Mesendoderm (in vitro differentiated cells): ENCODE results near the gene OXNAD1. TPM values are rescaled to one million over a fixed set of nuclear protein-coding genes. Genes with fewer than 3 reads are reported as not detected.

Experiments
- DNase-seq: peaks from one replicate; pipeline ENCODE4 v3.0.0; 2013
- H2AK5ac ChIP-seq: 2 replicates; pipeline ENCODE4 v1.6.1; 2013; ENCODE audit warnings: low read length, inconsistent platforms
- H2BK120ac ChIP-seq: 2 replicates; pipeline ENCODE4 v1.6.1; 2013; ENCODE audit warnings: low read depth, mild to moderate bottlenecking, low read length, moderate library complexity, mixed read lengths
- H2BK15ac ChIP-seq: replicated peaks from 2 replicates; pipeline ENCODE4 v1.6.1; 2013; ENCODE audit warnings: low read depth, mild to moderate bottlenecking, moderate library complexity
- H2BK5ac ChIP-seq: 2 replicates; pipeline ENCODE4 v1.6.1; 2013; ENCODE audit warnings: low read length, inconsistent platforms
- H3K18ac ChIP-seq: 2 replicates; pipeline ENCODE4 v1.6.1; 2013; ENCODE audit warnings: mild to moderate bottlenecking, low read length, mixed read lengths
- H3K23ac ChIP-seq: one replicate; pipeline ENCODE4 v1.6.1; 2013; ENCODE audit warnings: low read length
- H3K27ac ChIP-seq: 2 replicates; pipeline ENCODE4 v1.5.1; 2013; ENCODE audit warnings: low read depth, mild to moderate bottlenecking, inconsistent platforms, low read length, moderate library complexity
- H3K27me3 ChIP-seq: 2 replicates; pipeline ENCODE4 v1.6.1; 2013; ENCODE audit warnings: low read length, control low read depth, mild to moderate bottlenecking, inconsistent platforms; ENCODE audit not compliant: insufficient read depth, poor library complexity
- H3K36me3 ChIP-seq: 2 replicates; pipeline ENCODE4 v1.6.1; 2013; ENCODE audit warnings: low read length, inconsistent platforms; ENCODE audit not compliant: control insufficient read depth, insufficient read depth
- H3K4ac ChIP-seq: one replicate; pipeline ENCODE4 v1.6.1; 2013; ENCODE audit warnings: low read depth, mild to moderate bottlenecking, low read length, moderate library complexity
- H3K4me1 ChIP-seq: 2 replicates; pipeline ENCODE4 v1.6.1; 2013; ENCODE audit warnings: low read depth, low read length, inconsistent platforms; ENCODE audit not compliant: control insufficient read depth
- H3K4me2 ChIP-seq: 2 replicates; pipeline ENCODE4 v1.6.1; 2013; ENCODE audit warnings: low read length
- H3K4me3 ChIP-seq: 2 replicates; pipeline ENCODE4 v1.5.1; 2013; ENCODE audit warnings: mild to moderate bottlenecking, low read length
- H3K56ac ChIP-seq: one replicate; pipeline ENCODE4 v1.6.1; 2013; ENCODE audit warnings: low read length
- H3K79me1 ChIP-seq: 2 replicates; pipeline ENCODE4 v1.6.1; 2013; ENCODE audit warnings: low read length, inconsistent platforms
- H3K79me2 ChIP-seq: 2 replicates; pipeline ENCODE4 v1.6.1; 2013; ENCODE audit warnings: mild to moderate bottlenecking, low read length; ENCODE audit not compliant: control insufficient read depth, insufficient read depth
- H3K9ac ChIP-seq: 2 replicates; pipeline ENCODE4 v1.6.1; 2013; ENCODE audit warnings: low read length, inconsistent platforms
- H4K5ac ChIP-seq: one replicate; pipeline ENCODE4 v1.6.1; 2013; ENCODE audit warnings: low read length
- H4K8ac ChIP-seq: one replicate; pipeline ENCODE4 v1.6.1; 2013; ENCODE audit warnings: low read depth, mild to moderate bottlenecking, control low read depth, low read length, moderate library complexity
- WGBS: extraction: QIAGEN DNeasy Blood & Tissue Kit; methylation state at CpG from one replicate; pipeline ENCODE4 v1.1.7; 2013; ENCODE audit warnings: low lambda C conversion rate, missing lambda C conversion rate; ENCODE audit not compliant: insufficient coverage; ENCODE audit errors: extremely low coverage; 5-methylcytosine and 5-hydroxymethylcytosine counted together
- polyA plus RNA-seq, 2 experiments: library from polyadenylated mRNA; stranded (reverse); fragments of 200-250 nt; gene quantifications; one replicate each; pipeline ENCODE4 v1.2.3, GENCODE V29; 2013

The OXNAD1 gene, protein sequence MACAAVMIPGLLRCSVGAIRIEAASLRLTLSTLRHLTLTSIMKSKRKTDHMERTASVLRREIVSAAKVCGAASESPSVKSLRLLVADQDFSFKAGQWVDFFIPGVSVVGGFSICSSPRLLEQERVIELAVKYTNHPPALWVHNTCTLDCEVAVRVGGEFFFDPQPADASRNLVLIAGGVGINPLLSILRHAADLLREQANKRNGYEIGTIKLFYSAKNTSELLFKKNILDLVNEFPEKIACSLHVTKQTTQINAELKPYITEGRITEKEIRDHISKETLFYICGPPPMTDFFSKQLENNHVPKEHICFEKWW
- polyA plus RNA-seq (2013, experiment 1 of 2), result 13.8 TPM
- polyA plus RNA-seq (2013, experiment 2 of 2), result 13.2 TPM

GRCh38 chr3:16264708-16265454 is at the start of gene OXNAD1, which contains the start of gene DPH3:
Gene OXNAD1, plus strand, starts transcription at chr3:16265212. Its CDS starts 5,741 bp downstream, at chr3:16270953.
Gene DPH3, minus strand, starts transcription at chr3:16264943. Its CDS starts 67 bp downstream, at chr3:16264876.
- Histone ChIP-seq H2AK5ac (no peak within 1 kb of the TSS), H4K8ac (no peak within 1 kb of the TSS), H3K79me1 (peaks cover 13% of the 10 kb centered on the region), H4K5ac (no peak within 1 kb of the TSS), H2BK120ac (no peak within 1 kb of the TSS), H3K27me3 (no peaks in the 10 kb centered on the region), H3K4me1 (no peaks in the 10 kb centered on the region), H3K4me3 (peak within 1 kb of the TSS; percentile 90), H2BK15ac (no peak within 1 kb of the TSS), H3K4ac (no peak within 1 kb of the TSS), H3K23ac (no peak within 1 kb of the TSS), H3K4me2 (peak within 1 kb of the TSS; percentile 86), H3K9ac (peak within 1 kb of the TSS; percentile 86), H3K18ac (no peak within 1 kb of the TSS), H3K79me2 (peaks cover 38% of the 10 kb centered on the region), H3K56ac (peak within 1 kb of the TSS; percentile 91), H3K36me3 (no peaks in the 10 kb centered on the region), H2BK5ac (no peak within 1 kb of the TSS), H3K27ac (peak within 1 kb of the TSS; percentile 29)
- no CpG with 5 or more reads among the region's 61 CpGs for WGBS
- peak; percentile 100 for DNase-seq

GRCh38 chr3:16216373-16216935 is 48.6 kb upstream of the OXNAD1 start:
- no peak overlapping the region for H2AK5ac ChIP-seq
- H4K8ac ChIP-seq, result no peak overlapping the region
- WGBS, result no CpG with 5 or more reads among the region's 17 CpGs
- no peaks in the 10 kb centered on the region for H3K4me1 ChIP-seq
- no peak overlapping the region for H2BK120ac ChIP-seq
- DNase-seq, result no peak
- H3K23ac ChIP-seq, result no peak overlapping the region
- no peaks in the 10 kb centered on the region for H3K79me1 ChIP-seq
- H3K27ac ChIP-seq, result no peak overlapping the region
- no peak overlapping the region for H2BK15ac ChIP-seq
- H3K4me3 ChIP-seq, result no peak overlapping the region
- no peak overlapping the region for H3K56ac ChIP-seq
- no peak overlapping the region for H3K4me2 ChIP-seq
- H2BK5ac ChIP-seq, result no peak overlapping the region
- no peaks in the 10 kb centered on the region for H3K79me2 ChIP-seq
- H3K36me3 ChIP-seq, result no peaks in the 10 kb centered on the region
- no peak overlapping the region for H4K5ac ChIP-seq
- no peaks in the 10 kb centered on the region for H3K27me3 ChIP-seq
- no peak overlapping the region for H3K4ac ChIP-seq
- no peak overlapping the region for H3K18ac ChIP-seq
- no peak overlapping the region for H3K9ac ChIP-seq

- Histone ChIP-seq H3K4ac (no peak overlapping the region), H3K79me2 (no peaks in the 10 kb centered on the region), H3K4me1 (no peaks in the 10 kb centered on the region), H3K36me3 (no peaks in the 10 kb centered on the region), H3K27ac (no peak overlapping the region), H3K79me1 (no peaks in the 10 kb centered on the region), H3K18ac (no peak overlapping the region), H4K5ac (no peak overlapping the region), H2BK15ac (no peak overlapping the region), H3K56ac (no peak overlapping the region), H3K23ac (no peak overlapping the region), H3K4me3 (no peak overlapping the region), H2BK120ac (no peak overlapping the region), H2BK5ac (no peak overlapping the region), H3K9ac (no peak overlapping the region), H2AK5ac (no peak overlapping the region), H4K8ac (no peak overlapping the region), H3K27me3 (no peaks in the 10 kb centered on the region), H3K4me2 (no peak overlapping the region)
- no peak for DNase-seq
- no CpG with 5 or more reads among the region's 3 CpGs for WGBS
Measured at GRCh38 chr3:16219777-16220176, 45.2 kb upstream of the OXNAD1 start.

DNA sequence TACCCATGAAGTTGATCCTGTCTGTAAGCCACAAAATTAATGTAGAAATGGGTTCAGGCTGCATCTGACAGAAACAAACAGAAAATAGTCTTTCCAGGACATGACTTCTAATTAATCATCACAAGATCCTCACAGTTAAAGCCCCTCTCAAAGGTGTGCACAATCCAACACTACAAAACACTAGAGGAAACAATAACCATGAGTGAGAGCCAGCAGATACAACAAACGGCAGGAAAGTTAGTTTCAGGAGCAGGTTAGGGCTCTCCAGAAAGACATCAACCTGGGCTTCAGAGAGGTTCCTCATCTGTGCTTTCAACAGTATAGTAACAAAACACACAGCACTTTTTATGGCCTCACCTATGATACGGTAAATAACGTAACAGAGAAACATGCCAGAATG is 43.0 kb upstream of the OXNAD1 start:
- Histone ChIP-seq H2BK120ac (no peak overlapping the region), H4K8ac (no peak overlapping the region), H3K18ac (no peak overlapping the region), H2BK5ac (no peak overlapping the region), H4K5ac (no peak overlapping the region), H3K9ac (no peak overlapping the region), H3K23ac (no peak overlapping the region), H3K36me3 (no peaks in the 10 kb centered on the region), H3K27ac (no peak overlapping the region), H2AK5ac (no peak overlapping the region), H3K4me3 (no peak overlapping the region), H3K56ac (no peak overlapping the region), H3K27me3 (no peaks in the 10 kb centered on the region), H3K4me2 (no peak overlapping the region), H3K4ac (no peak overlapping the region), H3K79me2 (no peaks in the 10 kb centered on the region), H3K4me1 (no peaks in the 10 kb centered on the region), H2BK15ac (no peak overlapping the region), H3K79me1 (no peaks in the 10 kb centered on the region)
- no peak for DNase-seq
- no CpG with 5 or more reads among the region's 3 CpGs for WGBS

DNA sequence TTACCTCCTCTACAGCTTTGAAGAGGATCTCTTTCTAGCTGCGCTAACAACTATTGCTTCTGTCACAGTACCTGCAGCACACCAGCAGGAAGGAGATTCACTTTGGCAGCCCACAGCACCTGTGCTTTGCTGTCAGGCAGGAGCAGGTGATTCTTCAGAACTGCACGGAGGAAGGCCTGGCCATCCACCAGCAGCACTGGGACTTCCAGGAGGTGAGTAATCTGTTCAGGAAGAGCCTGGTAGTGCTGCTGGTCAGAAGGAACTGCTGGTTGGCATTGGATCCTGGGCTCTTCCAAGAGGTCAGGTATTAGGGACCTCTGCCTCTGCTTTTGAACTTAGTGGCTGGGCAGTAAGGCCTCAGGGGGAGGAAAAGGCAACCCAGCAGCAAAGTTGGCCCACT is 42.5 kb upstream of the OXNAD1 start:
- Histone ChIP-seq H3K4me1 (no peaks in the 10 kb centered on the region), H3K79me2 (no peaks in the 10 kb centered on the region), H2BK15ac (no peak overlapping the region), H3K9ac (no peak overlapping the region), H3K4me2 (no peak overlapping the region), H2BK120ac (no peak overlapping the region), H3K27me3 (no peaks in the 10 kb centered on the region), H2BK5ac (no peak overlapping the region), H3K36me3 (no peaks in the 10 kb centered on the region), H3K4me3 (no peak overlapping the region), H3K18ac (no peak overlapping the region), H3K27ac (no peak overlapping the region), H3K23ac (no peak overlapping the region), H3K56ac (no peak overlapping the region), H4K5ac (no peak overlapping the region), H2AK5ac (no peak overlapping the region), H3K79me1 (no peaks in the 10 kb centered on the region), H3K4ac (no peak overlapping the region), H4K8ac (no peak overlapping the region)
- WGBS, result no CpG with 5 or more reads among the region's 2 CpGs
- no peak for DNase-seq
